Mammary epithelial cell (primary cell): ENCODE data around the gene CYFIP2.

Experiments
- CTCF ChIP-seq, 2 donors: IDR thresholded peaks in 1 of 2; conservative IDR thresholded peaks in 1 of 2; 2 replicates each; pipeline ENCODE4 v1.5.1; 2011 to 2012; ENCODE audit warnings: inconsistent platforms in 2 of 2, low read length in 2 of 2, mild to moderate bottlenecking in 2 of 2, control low read depth in 1 of 2, low read depth in 1 of 2; ENCODE audit not compliant: insufficient read depth in 1 of 2; ENCODE audit errors: extremely low read depth in 1 of 2
- EZH2 ChIP-seq: IDR thresholded peaks from 2 replicates; pipeline ENCODE4 v1.6.1; 2012; ENCODE audit warnings: low read length, inconsistent platforms, borderline replicate concordance

- no peak for TF ChIP-seq CTCF (conservative IDR thresholded peaks at IDR 0.05 in 1 of 2, IDR thresholded peaks at IDR 0.05 in 1 of 2; ENCODE audit: extremely low read depth in 1 of 2, insufficient read depth in 1 of 2, low read depth in 1 of 2, low read length in 2 of 2)
- no peak for TF ChIP-seq EZH2
Observed at GRCh38 chr5:157365732-157366131, 99.8 kb downstream of the CYFIP2 start.
